ENCODE results near the gene ABI1. TPM values are rescaled to one million over a fixed set of nuclear protein-coding genes. Genes with fewer than 3 reads are reported as not detected.

Gene ABI1
- total RNA-seq, 2 experiments from 2014 or later, result 62.4 to 76.9 TPM

DNA sequence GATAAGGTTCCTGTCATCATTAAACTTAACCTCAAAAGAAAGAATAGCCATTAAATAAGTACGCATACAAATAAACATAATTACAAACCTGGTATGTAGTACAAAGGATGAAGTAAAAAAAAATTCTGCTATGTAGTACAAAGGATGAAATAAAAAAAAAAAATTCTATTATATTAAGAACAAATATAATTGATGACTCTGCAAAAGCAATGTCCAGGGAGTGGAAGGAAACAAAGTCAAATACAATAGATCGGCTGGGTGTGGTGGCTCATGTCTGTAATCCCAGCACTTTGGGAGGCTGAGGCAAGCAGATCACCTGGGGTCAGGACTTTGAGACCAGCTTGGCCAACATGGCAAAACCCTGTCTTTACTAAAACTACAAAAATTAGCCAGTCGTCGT lies 56.9 kb downstream of the ABI1 start:
- Histone ChIP-seq H3K4me2 (ENCODE audit: low read length) (peak overlapping the region; percentile 87), H2AFZ (ENCODE audit: low read length) (no peak overlapping the region), H3K9me3 (ENCODE audit: low read length) (0 out of 2 replicates have a peak, but pooled peaks cover 3% of the 10 kb centered on the region), H3K9me2 (ENCODE audit: insufficient read depth, low read length) (no peaks in the 10 kb centered on the region), H4K20me1 (ENCODE audit: insufficient read depth, low read length) (no peaks in the 10 kb centered on the region; the same call in 1 of the 2 replicates), H3K79me2 (ENCODE audit: insufficient read depth, low read depth, low read length) (peaks cover 100% of the 10 kb centered on the region), H3K27ac (ENCODE audit: low read depth, low read length, poor library complexity, severe bottlenecking) (peak overlapping the region; percentile 100), H3K4me1 (ENCODE audit: insufficient read depth, low read length, poor library complexity, severe bottlenecking) (peaks cover 88% of the 10 kb centered on the region), H3K4me3 (ENCODE audit: low read depth, low read length, poor library complexity, severe bottlenecking) (peak overlapping the region; percentile 56), H3K36me3 (ENCODE audit: insufficient read depth, low read length) (peaks cover 28% of the 10 kb centered on the region)
- CTCF ChIA-PET (ENCODE audit: unreplicated experiment), result no interaction called here
- no peak for TF ChIP-seq EZH2phosphoT487 (IDR thresholded peaks at IDR 0.05; ENCODE audit: borderline replicate concordance, low read depth, low read length)
- TF ChIP-seq, protein P1, sequence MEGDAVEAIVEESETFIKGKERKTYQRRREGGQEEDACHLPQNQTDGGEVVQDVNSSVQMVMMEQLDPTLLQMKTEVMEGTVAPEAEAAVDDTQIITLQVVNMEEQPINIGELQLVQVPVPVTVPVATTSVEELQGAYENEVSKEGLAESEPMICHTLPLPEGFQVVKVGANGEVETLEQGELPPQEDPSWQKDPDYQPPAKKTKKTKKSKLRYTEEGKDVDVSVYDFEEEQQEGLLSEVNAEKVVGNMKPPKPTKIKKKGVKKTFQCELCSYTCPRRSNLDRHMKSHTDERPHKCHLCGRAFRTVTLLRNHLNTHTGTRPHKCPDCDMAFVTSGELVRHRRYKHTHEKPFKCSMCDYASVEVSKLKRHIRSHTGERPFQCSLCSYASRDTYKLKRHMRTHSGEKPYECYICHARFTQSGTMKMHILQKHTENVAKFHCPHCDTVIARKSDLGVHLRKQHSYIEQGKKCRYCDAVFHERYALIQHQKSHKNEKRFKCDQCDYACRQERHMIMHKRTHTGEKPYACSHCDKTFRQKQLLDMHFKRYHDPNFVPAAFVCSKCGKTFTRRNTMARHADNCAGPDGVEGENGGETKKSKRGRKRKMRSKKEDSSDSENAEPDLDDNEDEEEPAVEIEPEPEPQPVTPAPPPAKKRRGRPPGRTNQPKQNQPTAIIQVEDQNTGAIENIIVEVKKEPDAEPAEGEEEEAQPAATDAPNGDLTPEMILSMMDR (conservative IDR thresholded peaks at IDR 0.05; ENCODE audit: low read length), result no peak
- no TSS peak for BruUV-seq (replicated peaks)
- POLR2A ChIA-PET, result interaction anchor here (0.7 to 2.5 kb wide), 3 partner anchors 16 to 97 kb away, joined by 3 to 5 read pairs (median 4); no protein-coding TSS in a partner anchor
- DNase-seq (ENCODE audit: low spot score), result no peak
- intact Hi-C loops (cut with micrococcal nuclease; ENCODE audit: unreplicated experiment), result no loop called here

DNA sequence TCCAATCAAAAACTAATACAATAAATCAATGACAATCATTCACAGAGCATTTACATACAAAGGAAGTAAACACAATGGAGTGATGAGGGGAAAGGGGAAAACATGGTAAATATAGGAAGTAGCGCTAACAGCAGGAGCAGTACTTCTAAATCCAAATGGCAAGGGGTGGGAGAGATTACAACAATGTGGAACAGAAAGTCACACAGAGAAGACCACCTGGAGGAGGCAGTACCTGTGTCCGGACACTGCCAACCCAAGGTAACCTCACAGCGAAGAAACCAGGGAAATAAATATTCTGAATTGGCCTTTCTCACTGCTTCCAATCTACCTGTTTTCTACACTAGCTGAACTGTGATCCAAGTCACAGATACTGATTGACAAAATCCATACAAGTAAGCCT lies 58.2 kb downstream of the ABI1 start:
- Histone ChIP-seq H3K4me1 (ENCODE audit: insufficient read depth, low read length, poor library complexity, severe bottlenecking) (peaks cover 98% of the 10 kb centered on the region), H3K79me2 (ENCODE audit: insufficient read depth, low read depth, low read length) (peaks cover 100% of the 10 kb centered on the region), H3K4me2 (ENCODE audit: low read length) (peak overlapping the region; percentile 87), H3K36me3 (ENCODE audit: insufficient read depth, low read length) (peaks cover 19% of the 10 kb centered on the region), H4K20me1 (ENCODE audit: insufficient read depth, low read length) (no peaks in the 10 kb centered on the region; the same call in 1 of the 2 replicates), H3K27ac (ENCODE audit: low read depth, low read length, poor library complexity, severe bottlenecking) (peak overlapping the region; percentile 100), H3K9me2 (ENCODE audit: insufficient read depth, low read length) (no peaks in the 10 kb centered on the region), H2AFZ (ENCODE audit: low read length) (no peak overlapping the region), H3K4me3 (ENCODE audit: low read depth, low read length, poor library complexity, severe bottlenecking) (peak overlapping the region; percentile 56), H3K9me3 (ENCODE audit: low read length) (peaks cover 4% of the 10 kb centered on the region; the same call in 1 of the 2 replicates)
- ChIA-PET POLR2A (interaction anchor here (0.5 to 2.5 kb wide), 9 partner anchors 9 to 41 kb away, joined by 3 to 5 read pairs (median 3); no protein-coding TSS in a partner anchor), CTCF (ENCODE audit: unreplicated experiment) (no interaction called here)
- intact Hi-C loops (cut with micrococcal nuclease; ENCODE audit: unreplicated experiment), result no loop called here
- no peak for TF ChIP-seq EZH2phosphoT487 (IDR thresholded peaks at IDR 0.05; ENCODE audit: borderline replicate concordance, low read depth, low read length)
- TF ChIP-seq, protein P1 (conservative IDR thresholded peaks at IDR 0.05; ENCODE audit: low read length), result no peak
- peak; percentile 31 for DNase-seq (ENCODE audit: low spot score)
- no TSS peak for BruUV-seq (replicated peaks)

- CTCF ChIA-PET (ENCODE audit: unreplicated experiment), result interaction anchor here (1.1 kb wide), 1 partner anchor 19 kb away, joined by 3 read pairs; no protein-coding TSS in a partner anchor
Measured at GRCh38 chr10:26801831-26802230, 58.9 kb downstream of the ABI1 start.

More at GRCh38 chr10:26801831-26802230, 58.9 kb downstream of the ABI1 start:
- POLR2A ChIA-PET, result interaction anchor here (0.6 to 2.5 kb wide), 12 partner anchors 9 to 448 kb away, joined by 3 to 6 read pairs (median 4); no protein-coding TSS in a partner anchor
- peak; percentile 31 for DNase-seq (ENCODE audit: low spot score)
- TF ChIP-seq EZH2phosphoT487 (IDR thresholded peaks at IDR 0.05; ENCODE audit: borderline replicate concordance, low read depth, low read length), result no peak
- TF ChIP-seq, protein P1 (conservative IDR thresholded peaks at IDR 0.05; ENCODE audit: low read length), result no peak
- Histone ChIP-seq H3K9me3 (ENCODE audit: low read length) (peaks cover 9% of the 10 kb centered on the region), H3K4me1 (ENCODE audit: insufficient read depth, low read length, poor library complexity, severe bottlenecking) (peaks cover 98% of the 10 kb centered on the region), H3K27ac (ENCODE audit: low read depth, low read length, poor library complexity, severe bottlenecking) (peak overlapping the region; percentile 100), H2AFZ (ENCODE audit: low read length) (no peak overlapping the region), H4K20me1 (ENCODE audit: insufficient read depth, low read length) (no peaks in the 10 kb centered on the region; the same call in 1 of the 2 replicates), H3K4me3 (ENCODE audit: low read depth, low read length, poor library complexity, severe bottlenecking) (peak overlapping the region; percentile 56), H3K9me2 (ENCODE audit: insufficient read depth, low read length) (no peaks in the 10 kb centered on the region), H3K79me2 (ENCODE audit: insufficient read depth, low read depth, low read length) (peaks cover 100% of the 10 kb centered on the region), H3K36me3 (ENCODE audit: insufficient read depth, low read length) (peaks cover 16% of the 10 kb centered on the region), H3K4me2 (ENCODE audit: low read length) (peak overlapping the region; percentile 87)
- intact Hi-C loops (cut with micrococcal nuclease; ENCODE audit: unreplicated experiment), result no loop called here
- no TSS peak for BruUV-seq (replicated peaks)

Measured in OCI-LY7 (cell line).